Measurements from ENCODE around the gene MRGPRE.

Gene MRGPRE

DNA sequence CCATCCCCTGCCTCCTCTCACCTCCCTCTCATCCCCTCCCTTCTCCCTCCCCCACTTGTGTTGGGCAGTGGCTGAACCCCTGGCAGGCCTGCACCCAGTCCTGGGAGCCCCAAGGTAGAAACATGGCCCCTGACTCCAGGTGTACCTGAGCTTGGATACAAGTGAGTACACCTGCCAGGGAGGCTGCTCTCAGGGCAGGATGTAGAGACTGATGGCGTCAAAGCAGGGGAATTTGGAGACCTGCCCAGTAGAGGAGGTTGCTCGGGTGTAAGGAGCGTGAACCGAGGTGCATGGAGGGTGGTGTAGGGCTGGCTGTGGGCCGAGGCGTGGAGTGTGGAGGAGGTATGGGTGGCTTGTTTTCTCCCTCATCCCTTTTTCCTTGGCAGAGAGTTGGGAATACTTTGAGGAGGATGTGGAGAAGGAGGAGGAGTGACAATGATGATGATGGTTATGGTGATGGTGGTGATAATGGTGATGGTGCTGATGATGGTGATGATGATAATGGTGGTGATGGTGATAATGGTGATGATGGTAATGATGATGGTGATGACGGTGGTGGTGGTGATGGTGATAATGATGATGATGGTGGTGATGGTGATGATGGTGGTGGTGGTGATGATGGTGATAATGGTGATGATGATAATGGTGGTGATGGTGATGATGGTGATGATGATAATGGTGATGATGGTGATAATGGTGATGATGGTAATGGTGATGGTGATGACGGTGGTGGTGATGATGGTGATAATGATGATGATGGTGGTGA is 25.9 kb downstream of the MRGPRE start:
- no peaks in the 10 kb centered on the region for H3K36me3 ChIP-seq (ENCODE audit: control insufficient read depth, insufficient read depth, low read length)
- H3K9me3 ChIP-seq (ENCODE audit: control insufficient read depth, low read length): no peaks in the 10 kb centered on the region
- TF ChIP-seq, protein P1, sequence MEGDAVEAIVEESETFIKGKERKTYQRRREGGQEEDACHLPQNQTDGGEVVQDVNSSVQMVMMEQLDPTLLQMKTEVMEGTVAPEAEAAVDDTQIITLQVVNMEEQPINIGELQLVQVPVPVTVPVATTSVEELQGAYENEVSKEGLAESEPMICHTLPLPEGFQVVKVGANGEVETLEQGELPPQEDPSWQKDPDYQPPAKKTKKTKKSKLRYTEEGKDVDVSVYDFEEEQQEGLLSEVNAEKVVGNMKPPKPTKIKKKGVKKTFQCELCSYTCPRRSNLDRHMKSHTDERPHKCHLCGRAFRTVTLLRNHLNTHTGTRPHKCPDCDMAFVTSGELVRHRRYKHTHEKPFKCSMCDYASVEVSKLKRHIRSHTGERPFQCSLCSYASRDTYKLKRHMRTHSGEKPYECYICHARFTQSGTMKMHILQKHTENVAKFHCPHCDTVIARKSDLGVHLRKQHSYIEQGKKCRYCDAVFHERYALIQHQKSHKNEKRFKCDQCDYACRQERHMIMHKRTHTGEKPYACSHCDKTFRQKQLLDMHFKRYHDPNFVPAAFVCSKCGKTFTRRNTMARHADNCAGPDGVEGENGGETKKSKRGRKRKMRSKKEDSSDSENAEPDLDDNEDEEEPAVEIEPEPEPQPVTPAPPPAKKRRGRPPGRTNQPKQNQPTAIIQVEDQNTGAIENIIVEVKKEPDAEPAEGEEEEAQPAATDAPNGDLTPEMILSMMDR (IDR thresholded peaks at IDR 0.05): no peak
- no peak overlapping the region for H2AFZ ChIP-seq
- H3K9ac ChIP-seq: no peak overlapping the region
- no peaks in the 10 kb centered on the region for H3K27me3 ChIP-seq (ENCODE audit: control insufficient read depth, insufficient read depth, low read length)
- no peaks in the 10 kb centered on the region for H3K79me2 ChIP-seq
- H3K4me1 ChIP-seq: no peaks in the 10 kb centered on the region
- H3K27ac ChIP-seq: no peak overlapping the region
- no peak overlapping the region for H3K4me3 ChIP-seq (ENCODE audit: low read depth, low read length)
- H3K4me2 ChIP-seq (ENCODE audit: low read length): no peak overlapping the region

DNA sequence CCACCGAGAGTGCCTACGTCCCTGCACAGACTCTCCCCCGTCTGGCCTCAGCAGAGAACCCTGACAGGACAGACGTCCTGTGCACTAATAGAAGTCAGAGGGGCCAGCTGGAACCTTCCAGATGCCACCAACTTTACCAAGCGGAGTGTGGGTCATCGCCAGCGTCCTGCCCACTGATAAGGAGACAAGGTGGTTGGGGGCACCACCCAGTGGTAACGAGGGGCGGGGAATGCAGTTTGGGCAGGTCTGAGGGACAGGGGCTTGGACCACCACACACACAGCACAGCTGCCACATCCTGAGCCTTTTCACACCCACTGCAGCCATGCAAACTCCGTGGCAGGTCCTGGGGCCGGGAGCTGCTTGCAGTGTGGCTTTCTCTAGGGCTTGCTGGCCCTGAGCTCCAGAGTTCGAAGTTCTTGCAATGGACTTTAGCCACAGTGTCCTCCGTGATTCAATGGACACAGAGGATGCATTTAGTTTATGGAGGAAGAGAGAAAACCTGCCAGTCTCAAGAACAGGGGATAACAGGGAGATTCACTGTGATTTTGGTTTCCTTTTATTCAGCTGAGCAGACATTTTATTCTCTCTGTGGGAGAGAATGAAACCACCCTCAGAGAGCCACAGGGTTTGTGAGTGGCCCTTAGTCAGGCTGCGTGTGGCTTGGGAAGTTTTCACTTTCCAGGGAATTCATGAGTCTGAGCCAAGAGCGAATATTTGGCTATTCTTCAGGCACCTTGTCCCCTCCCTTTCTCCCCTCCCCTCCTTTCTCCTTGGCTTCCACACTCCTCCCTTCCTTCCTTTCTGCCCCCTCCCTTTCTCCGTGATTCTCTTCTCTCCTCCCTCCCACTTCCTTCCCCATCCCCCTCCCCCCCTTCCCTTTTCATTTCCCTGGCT is 26.7 kb downstream of the MRGPRE start:
- no peaks in the 10 kb centered on the region for H3K9me3 ChIP-seq (ENCODE audit: control insufficient read depth, low read length)
- no peaks in the 10 kb centered on the region for H3K79me2 ChIP-seq
- no peaks in the 10 kb centered on the region for H3K4me1 ChIP-seq
- H3K9ac ChIP-seq: no peak overlapping the region
- no peak overlapping the region for H2AFZ ChIP-seq
- H3K36me3 ChIP-seq (ENCODE audit: control insufficient read depth, insufficient read depth, low read length): no peaks in the 10 kb centered on the region
- TF ChIP-seq, protein P1 (IDR thresholded peaks at IDR 0.05): no peak
- no peak overlapping the region for H3K27ac ChIP-seq
- H3K4me2 ChIP-seq (ENCODE audit: low read length): no peak overlapping the region
- no peaks in the 10 kb centered on the region for H3K27me3 ChIP-seq (ENCODE audit: control insufficient read depth, insufficient read depth, low read length)
- H3K4me3 ChIP-seq (ENCODE audit: low read depth, low read length): no peak overlapping the region

DNA sequence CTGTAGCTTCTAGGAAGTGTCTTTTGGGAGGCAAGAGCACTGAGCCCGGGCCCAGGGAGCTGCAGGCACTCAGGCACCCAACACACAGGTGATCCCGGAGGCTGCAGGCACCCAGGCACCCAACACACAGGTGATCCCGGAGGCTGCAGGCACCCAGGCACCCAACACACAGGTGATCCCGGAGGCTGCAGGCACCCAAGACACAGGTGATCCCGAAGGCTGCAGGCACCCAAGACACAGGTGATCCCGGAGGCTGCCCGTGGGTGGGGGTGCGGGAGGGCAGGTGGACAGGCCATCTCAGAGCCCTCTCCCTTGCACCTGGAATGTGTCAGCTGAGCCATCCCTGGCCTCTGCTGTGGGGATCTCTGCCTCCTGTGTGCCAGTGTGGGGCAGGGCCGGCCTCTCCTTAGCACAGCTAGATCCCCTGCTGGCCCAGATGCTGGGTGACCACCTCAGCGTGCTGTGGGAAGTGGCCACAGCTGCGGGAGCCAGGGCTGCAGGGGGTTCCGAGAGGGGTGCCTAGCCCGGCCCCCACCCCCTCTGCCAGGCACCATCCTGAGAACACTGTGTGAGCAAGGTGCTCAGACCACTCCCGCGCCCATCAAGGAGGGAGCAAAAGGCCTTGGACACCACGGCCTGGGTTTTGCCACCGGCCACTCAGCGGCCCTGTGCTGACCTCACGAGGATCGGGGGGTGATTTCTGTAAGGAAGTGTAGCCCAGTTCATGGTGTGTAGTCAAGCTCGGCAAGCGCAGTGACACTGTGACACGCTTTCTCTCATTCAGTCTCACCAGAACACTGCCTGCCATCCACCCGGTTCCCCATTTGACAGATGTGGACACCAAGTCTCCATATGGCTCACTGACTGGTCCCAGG is 27.8 kb downstream of the MRGPRE start:
- TF ChIP-seq, protein P1 (IDR thresholded peaks at IDR 0.05): no peak
- Histone ChIP-seq H3K4me3 (ENCODE audit: low read depth, low read length) (no peak overlapping the region), H3K4me1 (no peaks in the 10 kb centered on the region), H3K9me3 (ENCODE audit: control insufficient read depth, low read length) (no peaks in the 10 kb centered on the region), H3K4me2 (ENCODE audit: low read length) (no peak overlapping the region), H3K27ac (no peak overlapping the region), H3K79me2 (no peaks in the 10 kb centered on the region), H3K27me3 (ENCODE audit: control insufficient read depth, insufficient read depth, low read length) (no peaks in the 10 kb centered on the region), H3K9ac (no peak overlapping the region), H3K36me3 (ENCODE audit: control insufficient read depth, insufficient read depth, low read length) (no peaks in the 10 kb centered on the region), H2AFZ (no peak overlapping the region)

DNA sequence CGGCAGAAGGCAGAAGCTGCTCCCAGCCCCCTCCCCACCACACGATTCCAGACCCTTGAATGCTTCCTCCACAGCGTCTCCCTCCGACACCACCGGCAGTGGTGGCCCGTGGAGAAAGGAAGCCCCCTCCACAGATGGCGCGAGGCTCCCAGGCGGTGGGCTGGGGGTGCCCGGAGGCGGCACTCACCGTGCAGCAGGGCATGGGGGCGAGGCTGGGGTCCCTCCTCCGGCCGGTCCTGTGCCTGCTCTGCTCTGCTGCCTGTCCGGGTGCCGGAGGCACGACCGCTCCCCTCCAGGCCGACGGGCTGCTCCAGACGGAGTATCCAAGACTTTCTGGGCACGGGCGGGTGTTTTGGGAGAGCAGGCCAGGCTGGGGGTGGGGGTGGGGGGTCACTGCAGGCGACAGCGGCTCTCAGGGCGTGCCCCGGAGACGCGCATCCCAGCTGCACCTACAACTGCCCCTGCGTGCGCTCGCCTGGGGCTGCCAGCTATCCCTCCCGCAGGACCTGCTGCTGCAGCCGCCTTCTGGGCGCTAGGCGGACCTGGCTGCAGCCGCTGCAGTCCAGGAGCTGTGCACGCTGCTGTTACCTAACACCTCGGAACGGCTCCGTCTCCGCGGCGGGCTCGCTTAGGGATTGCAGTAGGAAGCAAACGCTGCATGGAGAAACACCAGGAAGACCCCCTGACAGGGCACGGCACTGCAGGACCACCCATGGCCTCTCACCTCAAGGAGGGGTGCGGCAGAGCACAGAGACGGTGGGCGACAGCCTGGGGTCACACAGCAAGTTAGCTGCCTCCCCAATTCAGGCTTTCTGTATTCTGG is 28.8 kb downstream of the MRGPRE start:
- no peak overlapping the region for H3K4me3 ChIP-seq (ENCODE audit: low read depth, low read length)

More for the DNA sequence above, 28.8 kb downstream of the MRGPRE start:
- Histone ChIP-seq H3K9me3 (ENCODE audit: control insufficient read depth, low read length) (no peaks in the 10 kb centered on the region), H3K4me2 (ENCODE audit: low read length) (no peak overlapping the region), H3K27ac (no peak overlapping the region), H3K36me3 (ENCODE audit: control insufficient read depth, insufficient read depth, low read length) (no peaks in the 10 kb centered on the region), H3K79me2 (no peaks in the 10 kb centered on the region), H2AFZ (no peak overlapping the region), H3K4me1 (no peaks in the 10 kb centered on the region), H3K9ac (no peak overlapping the region), H3K27me3 (ENCODE audit: control insufficient read depth, insufficient read depth, low read length) (no peaks in the 10 kb centered on the region)
- TF ChIP-seq, protein P1 (IDR thresholded peaks at IDR 0.05): no peak

All from parathyroid adenoma (tissue), 2 donors.